ENCODE measurements around the gene DOCK3. TPM values are rescaled to one million over a fixed set of nuclear protein-coding genes. Genes with fewer than 3 reads are reported as not detected.

The DOCK3 gene
- total and polyA plus RNA-seq, 10 of the 15 experiments (the other 5 are each of a cell fraction or from before 2014, with no cell fraction given) = 0.02 to 0.52 (median 0.04) TPM; not detected in 5

DNA sequence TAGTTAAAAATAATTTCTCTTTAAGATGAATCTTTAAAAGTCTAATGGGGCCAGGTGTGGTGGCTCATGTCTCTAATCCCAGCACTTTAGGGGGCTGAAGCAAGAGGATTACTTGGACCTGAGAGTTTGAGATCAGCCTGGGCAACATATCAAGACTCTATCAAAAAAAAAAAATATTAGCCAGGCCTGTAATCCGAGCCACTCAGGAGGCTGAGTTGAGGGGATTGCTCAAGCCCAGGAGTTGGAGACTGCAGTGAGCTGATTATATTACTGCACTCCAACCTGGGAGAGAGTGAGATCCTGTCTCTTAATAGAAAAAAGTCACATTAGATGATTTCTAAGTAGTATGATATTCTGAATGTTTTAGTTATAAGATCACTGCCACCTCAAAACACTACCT is 388.3 kb downstream of the DOCK3 start (continued):
- TF ChIP-seq, protein P1, sequence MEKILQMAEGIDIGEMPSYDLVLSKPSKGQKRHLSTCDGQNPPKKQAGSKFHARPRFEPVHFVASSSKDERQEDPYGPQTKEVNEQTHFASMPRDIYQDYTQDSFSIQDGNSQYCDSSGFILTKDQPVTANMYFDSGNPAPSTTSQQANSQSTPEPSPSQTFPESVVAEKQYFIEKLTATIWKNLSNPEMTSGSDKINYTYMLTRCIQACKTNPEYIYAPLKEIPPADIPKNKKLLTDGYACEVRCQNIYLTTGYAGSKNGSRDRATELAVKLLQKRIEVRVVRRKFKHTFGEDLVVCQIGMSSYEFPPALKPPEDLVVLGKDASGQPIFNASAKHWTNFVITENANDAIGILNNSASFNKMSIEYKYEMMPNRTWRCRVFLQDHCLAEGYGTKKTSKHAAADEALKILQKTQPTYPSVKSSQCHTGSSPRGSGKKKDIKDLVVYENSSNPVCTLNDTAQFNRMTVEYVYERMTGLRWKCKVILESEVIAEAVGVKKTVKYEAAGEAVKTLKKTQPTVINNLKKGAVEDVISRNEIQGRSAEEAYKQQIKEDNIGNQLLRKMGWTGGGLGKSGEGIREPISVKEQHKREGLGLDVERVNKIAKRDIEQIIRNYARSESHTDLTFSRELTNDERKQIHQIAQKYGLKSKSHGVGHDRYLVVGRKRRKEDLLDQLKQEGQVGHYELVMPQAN (conservative IDR thresholded peaks at IDR 0.05) = no peak
- no peak for TF ChIP-seq NRF1 (conservative IDR thresholded peaks at IDR 0.05; ENCODE audit: low read depth, low read length)
- TF ChIP-seq ZNF24 (IDR thresholded peaks at IDR 0.05) = no peak
- no peak for TF ChIP-seq EZH2 (IDR thresholded peaks at IDR 0.05; ENCODE audit: borderline replicate concordance, control insufficient read depth, low read depth, low read length)
- no peak for TF ChIP-seq CBX5 (IDR thresholded peaks at IDR 0.05; ENCODE audit: low read depth)
- TF ChIP-seq CREB1 (IDR thresholded peaks at IDR 0.05; ENCODE audit: low read depth) = no peak
- TF ChIP-seq, protein P2, sequence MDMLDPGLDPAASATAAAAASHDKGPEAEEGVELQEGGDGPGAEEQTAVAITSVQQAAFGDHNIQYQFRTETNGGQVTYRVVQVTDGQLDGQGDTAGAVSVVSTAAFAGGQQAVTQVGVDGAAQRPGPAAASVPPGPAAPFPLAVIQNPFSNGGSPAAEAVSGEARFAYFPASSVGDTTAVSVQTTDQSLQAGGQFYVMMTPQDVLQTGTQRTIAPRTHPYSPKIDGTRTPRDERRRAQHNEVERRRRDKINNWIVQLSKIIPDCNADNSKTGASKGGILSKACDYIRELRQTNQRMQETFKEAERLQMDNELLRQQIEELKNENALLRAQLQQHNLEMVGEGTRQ (IDR thresholded peaks at IDR 0.05; ENCODE audit: borderline replicate concordance, low read depth, low read length) = no peak
- TF ChIP-seq CREM (IDR thresholded peaks at IDR 0.05; ENCODE audit: low read depth) = no peak
- TF ChIP-seq STAT1 (conservative IDR thresholded peaks at IDR 0.05) = no peak
- TF ChIP-seq SREBF1 (IDR thresholded peaks at IDR 0.05; ENCODE audit: low read length) = no peak

DNA sequence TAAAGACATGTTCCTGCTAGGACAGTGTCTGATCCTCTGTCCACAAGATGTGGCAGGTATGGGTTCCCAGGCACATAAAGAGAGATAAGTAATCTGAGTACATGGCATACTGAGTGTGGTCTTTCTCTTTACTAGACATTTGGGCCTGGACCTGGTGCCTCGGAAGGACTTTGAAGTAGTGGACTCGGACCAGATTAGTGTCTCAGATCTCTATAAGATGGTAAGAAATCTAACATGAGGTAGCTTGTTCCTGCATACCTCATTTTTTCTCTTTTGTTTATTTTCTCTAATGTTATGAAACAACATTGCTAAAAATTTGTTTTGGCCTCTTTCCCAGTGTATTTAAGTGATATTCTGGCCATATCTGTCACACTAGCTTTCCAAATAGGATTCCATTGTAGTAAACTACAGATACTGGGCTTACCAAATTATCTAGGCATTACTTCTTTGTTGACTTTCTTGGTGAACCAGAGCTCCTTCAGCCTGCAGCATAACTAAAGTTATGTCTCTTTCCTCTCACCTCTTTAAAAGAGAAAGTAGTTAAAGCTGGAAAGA is 400.6 kb downstream of the DOCK3 start:
- H4K20me1 ChIP-seq (ENCODE audit: control insufficient read depth, insufficient read depth) = no peaks in the 10 kb centered on the region
- POLR2A ChIA-PET = no interaction called here
- no peak overlapping the region for H3K4me2 ChIP-seq (ENCODE audit: control insufficient read depth, insufficient read depth)
- CTCF ChIA-PET = no interaction called here
- RAD21 ChIA-PET (ENCODE audit: unreplicated experiment) = no interaction called here
- no peak for FAIRE-seq
- no peak for DNase-seq (ENCODE audit: low read depth, low spot score)
- H3K79me2 ChIP-seq (ENCODE audit: control insufficient read depth, insufficient read depth, low read length) = no peaks in the 10 kb centered on the region
- H2AFZ ChIP-seq (ENCODE audit: control insufficient read depth, low read depth, low read length) = no peak overlapping the region
- no peaks in the 10 kb centered on the region for H3K27me3 ChIP-seq (replicated peaks in 1 of 2; ENCODE audit: control insufficient read depth in 2 of 2, insufficient read depth in 2 of 2, low read length in 1 of 2)
- BruUV-seq (replicated peaks) = no TSS peak
- SMC1A ChIA-PET (ENCODE audit: uncharacterized antibody, unreplicated experiment) = interaction anchor here (0.5 kb wide), 1 partner anchor 1583 kb away, joined by 3 read pairs; no protein-coding TSS in a partner anchor
- intact Hi-C loops (cut with micrococcal nuclease; ENCODE audit: unreplicated experiment) = no loop called here
- ATAC-seq = no peak
- no peaks in the 10 kb centered on the region for H3K36me3 ChIP-seq (ENCODE audit: control insufficient read depth in 2 of 2, insufficient read depth in 2 of 2, low read length in 1 of 2)
- no peak overlapping the region for H3K9ac ChIP-seq (ENCODE audit: control insufficient read depth, insufficient read depth, low read length)
- H3K4me3 ChIP-seq = no peak overlapping the region
- H3K4me1 ChIP-seq (ENCODE audit: control insufficient read depth, insufficient read depth, low read length) = no peaks in the 10 kb centered on the region
- in situ Hi-C loops (cut with MboI) = no loop called here
- no peak overlapping the region for H3K27ac ChIP-seq (ENCODE audit: control insufficient read depth, insufficient read depth)
- 65% methylated on average over 2 of the region's 2 CpGs for WGBS (ENCODE audit: insufficient coverage, insufficient replicate concordance, low lambda C conversion rate, missing lambda C conversion rate)
- no peaks in the 10 kb centered on the region for H3K9me3 ChIP-seq (replicated peaks; ENCODE audit: control insufficient read depth, insufficient read depth, low read length)
- TF ChIP-seq, protein P3, sequence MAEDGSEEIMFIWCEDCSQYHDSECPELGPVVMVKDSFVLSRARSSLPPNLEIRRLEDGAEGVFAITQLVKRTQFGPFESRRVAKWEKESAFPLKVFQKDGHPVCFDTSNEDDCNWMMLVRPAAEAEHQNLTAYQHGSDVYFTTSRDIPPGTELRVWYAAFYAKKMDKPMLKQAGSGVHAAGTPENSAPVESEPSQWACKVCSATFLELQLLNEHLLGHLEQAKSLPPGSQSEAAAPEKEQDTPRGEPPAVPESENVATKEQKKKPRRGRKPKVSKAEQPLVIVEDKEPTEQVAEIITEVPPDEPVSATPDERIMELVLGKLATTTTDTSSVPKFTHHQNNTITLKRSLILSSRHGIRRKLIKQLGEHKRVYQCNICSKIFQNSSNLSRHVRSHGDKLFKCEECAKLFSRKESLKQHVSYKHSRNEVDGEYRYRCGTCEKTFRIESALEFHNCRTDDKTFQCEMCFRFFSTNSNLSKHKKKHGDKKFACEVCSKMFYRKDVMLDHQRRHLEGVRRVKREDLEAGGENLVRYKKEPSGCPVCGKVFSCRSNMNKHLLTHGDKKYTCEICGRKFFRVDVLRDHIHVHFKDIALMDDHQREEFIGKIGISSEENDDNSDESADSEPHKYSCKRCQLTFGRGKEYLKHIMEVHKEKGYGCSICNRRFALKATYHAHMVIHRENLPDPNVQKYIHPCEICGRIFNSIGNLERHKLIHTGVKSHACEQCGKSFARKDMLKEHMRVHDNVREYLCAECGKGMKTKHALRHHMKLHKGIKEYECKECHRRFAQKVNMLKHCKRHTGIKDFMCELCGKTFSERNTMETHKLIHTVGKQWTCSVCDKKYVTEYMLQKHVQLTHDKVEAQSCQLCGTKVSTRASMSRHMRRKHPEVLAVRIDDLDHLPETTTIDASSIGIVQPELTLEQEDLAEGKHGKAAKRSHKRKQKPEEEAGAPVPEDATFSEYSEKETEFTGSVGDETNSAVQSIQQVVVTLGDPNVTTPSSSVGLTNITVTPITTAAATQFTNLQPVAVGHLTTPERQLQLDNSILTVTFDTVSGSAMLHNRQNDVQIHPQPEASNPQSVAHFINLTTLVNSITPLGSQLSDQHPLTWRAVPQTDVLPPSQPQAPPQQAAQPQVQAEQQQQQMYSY (CRISPR knock-in tag; IDR thresholded peaks at IDR 0.05) = no peak
- no peak for TF ChIP-seq EGR1 (IDR thresholded peaks at IDR 0.05; ENCODE audit: borderline replicate concordance in 1 of 2, low read depth in 2 of 2, low read length in 2 of 2)
- TF ChIP-seq, protein P4, sequence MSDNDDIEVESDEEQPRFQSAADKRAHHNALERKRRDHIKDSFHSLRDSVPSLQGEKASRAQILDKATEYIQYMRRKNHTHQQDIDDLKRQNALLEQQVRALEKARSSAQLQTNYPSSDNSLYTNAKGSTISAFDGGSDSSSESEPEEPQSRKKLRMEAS (IDR thresholded peaks at IDR 0.05; ENCODE audit: low read depth, low read length) = no peak
- TF ChIP-seq POLR2AphosphoS5 (IDR thresholded peaks at IDR 0.05; ENCODE audit: low read length) = no peak
- TF ChIP-seq MTA2 (IDR thresholded peaks at IDR 0.05; ENCODE audit: low read depth) = no peak
- TF ChIP-seq SUPT20H (IDR thresholded peaks at IDR 0.05; ENCODE audit: borderline replicate concordance, control insufficient read depth, low read depth, low read length) = no peak
- TF ChIP-seq SPI1 (IDR thresholded peaks at IDR 0.05; ENCODE audit: borderline replicate concordance, insufficient read depth, low read depth, low read length) = no peak
